ENCODE data around the gene ADARB2. TPM values are rescaled to one million over a fixed set of nuclear protein-coding genes. Genes with fewer than 3 reads are reported as not detected.

ADARB2 gene
- total RNA-seq, 1 experiment from 2014 or later, result 0.11 TPM

DNA sequence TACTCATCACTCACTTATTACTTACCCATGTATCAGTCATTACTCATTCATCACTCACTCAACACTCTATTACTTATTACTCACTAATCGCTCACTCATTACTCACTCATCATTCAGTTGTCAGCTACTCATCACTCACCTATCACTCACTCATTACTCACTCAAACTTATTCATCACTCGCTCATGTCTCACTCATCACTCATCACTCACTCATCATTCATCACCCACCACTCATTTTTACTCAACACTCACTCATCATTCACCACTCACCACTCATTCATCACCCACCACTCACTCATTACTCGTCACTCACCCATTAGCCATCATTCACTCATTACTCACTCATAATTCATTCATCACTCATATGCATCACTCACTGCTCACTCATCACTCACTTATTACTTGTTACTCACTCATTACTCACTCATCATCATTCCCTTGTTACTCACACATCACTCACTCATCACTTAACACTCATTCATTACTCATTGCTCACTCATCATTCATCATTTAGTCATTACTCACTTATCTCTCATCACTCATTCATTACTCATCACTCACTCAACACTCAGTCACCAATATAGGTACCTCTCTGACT, 237.9 kb downstream of the ADARB2 start:
- no peak for DNase-seq (ENCODE audit: low read depth)

DNA sequence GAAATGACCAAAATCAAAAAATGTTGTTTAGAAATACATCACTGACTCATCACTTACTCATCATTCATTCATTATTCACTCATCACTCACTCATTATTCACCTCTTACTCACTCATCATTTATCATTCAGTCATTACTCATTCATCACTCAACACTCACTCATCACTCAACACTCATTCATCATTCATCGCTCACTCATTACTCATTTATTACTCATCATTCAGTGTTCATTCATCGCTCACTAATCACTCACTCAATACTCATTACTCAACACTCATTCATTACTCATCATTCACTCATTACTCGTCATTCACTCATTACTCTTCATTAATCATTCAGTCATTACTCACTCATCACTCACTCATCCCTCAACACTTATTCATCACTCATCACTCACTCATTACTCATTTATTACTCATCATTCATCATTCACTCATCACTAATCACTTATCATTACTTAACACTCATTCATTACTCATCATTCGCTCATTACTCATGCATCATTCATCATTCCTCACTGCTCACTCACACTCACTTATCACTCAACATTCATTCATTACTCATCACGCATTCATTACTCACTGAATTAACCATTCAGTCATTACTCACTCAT, 238.5 kb downstream of the ADARB2 start:
- no peak for DNase-seq (ENCODE audit: low read depth)

DNA sequence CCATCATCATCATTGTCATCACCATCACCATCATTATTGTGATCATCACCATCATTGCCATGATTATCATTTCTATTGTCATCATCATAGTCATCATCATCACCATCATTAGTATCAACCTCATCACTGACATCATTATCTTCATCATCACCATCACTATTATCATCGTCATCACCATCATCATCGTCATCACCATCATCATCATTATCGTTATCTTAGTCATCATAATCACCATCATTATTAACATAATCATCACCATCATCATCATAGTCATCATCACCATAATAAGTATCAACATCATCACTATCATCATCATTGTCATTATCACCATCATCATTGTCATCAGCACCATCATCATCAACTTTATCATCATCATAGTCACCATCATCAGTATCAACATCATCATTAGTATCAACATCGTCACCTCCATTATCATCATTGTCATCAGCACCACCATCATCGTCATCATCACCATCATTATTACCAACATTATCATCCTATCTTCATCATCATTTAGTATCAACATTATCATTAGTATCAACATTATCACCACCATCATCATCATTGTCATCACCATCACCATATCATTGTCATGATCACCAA, 241.3 kb downstream of the ADARB2 start:
- no peak for DNase-seq (ENCODE audit: low read depth)

GRCh38 chr10:1492641-1493040, 244.7 kb downstream of the ADARB2 start:
- DNase-seq (ENCODE audit: low read depth), result no peak

DNA sequence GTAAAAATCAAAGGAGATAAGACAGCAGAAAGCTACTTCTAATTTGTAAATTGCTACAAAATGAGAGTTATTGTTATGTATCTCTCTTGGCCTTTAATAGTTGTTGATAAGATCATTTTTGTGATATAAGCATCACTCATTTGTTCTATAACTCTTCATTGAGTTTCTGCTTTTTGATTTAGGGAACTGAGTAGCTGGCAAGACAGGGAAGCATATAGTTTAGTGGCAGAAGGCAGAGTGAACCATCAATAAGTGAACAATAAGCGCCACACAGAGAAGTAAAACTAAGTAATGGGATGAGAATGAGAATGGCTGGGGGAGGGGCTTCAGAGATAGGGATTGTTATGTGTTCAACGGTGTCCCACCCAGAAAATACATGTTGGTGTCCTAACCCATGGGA, 245.4 kb downstream of the ADARB2 start:
- DNase-seq (ENCODE audit: low read depth), result no peak

DNA sequence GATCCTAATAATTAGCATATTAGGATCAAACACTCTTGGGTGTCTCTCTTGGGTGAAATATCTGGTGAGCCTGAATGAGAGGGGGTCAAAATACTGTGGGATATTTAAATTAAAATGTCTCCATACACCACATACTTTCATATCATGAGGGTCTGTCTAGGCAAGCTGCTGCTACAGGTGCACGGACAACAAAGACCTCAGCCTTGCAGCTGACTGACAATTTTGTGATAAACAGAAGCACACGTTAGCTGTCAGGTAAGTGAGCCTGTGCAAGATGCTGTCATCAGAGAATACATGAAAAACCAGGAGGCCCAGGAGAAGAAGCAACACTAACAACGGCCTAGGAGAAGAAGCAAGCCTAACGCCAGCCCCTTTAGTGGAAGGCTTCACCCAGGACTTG, 247.5 kb downstream of the ADARB2 start:
- DNase-seq (ENCODE audit: low read depth), result no peak

DNA sequence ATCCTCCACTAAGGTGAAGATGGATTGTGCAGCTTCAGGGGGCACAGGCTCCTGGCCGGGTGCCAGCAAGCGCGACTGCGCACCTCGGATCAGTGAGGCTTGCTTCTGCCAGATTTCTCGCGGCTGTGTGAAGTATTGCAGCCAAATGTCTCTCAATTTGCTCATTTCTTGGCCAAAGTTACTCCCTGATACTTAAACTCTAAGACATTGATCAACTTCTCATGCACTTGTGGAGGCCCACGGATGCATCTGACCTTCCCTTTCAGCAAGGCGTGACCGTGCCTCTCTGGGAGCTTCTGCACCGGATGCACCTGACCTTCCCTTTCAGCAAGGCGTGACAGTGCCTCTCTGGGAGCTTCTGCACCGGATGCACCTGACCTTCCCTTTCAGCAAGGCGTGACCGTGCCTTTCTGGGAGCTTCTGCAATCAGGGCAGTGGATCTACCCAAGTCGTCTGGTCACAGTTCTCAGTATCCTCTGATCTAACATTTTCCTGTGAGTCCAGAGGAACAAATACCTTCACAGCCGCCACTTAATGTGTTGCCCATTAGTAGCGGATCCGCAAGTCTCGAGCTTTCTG, 248.3 kb downstream of the ADARB2 start:
- no peak for DNase-seq (ENCODE audit: low read depth)

GRCh38 chr10:1486841-1487687, 250.3 kb downstream of the ADARB2 start:
- no peak for DNase-seq (ENCODE audit: low read depth)

- no peak for DNase-seq (ENCODE audit: low read depth)
Measured at GRCh38 chr10:1485357-1485756, 252.0 kb downstream of the ADARB2 start.

DNA sequence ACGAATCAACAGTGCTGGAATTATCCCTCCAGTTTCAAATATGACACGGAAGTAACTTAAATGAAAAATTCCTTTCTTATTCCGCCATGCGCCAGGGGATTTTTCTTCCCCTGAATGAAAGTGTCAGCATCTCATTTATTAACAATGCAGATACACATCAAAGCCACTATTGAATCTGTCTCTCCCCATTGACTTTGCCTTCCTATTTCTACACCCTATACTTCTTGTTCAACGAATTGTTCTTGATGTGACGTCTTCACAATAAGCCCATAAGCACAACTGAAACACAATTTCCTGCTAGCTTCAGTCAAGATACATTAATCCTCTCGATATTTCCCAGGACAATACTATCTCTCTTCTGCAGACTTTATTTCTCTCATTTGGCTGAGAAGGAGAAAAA, 253.5 kb downstream of the ADARB2 start:
- DNase-seq (ENCODE audit: low read depth), result no peak

- no peak for DNase-seq (ENCODE audit: low read depth)
Measured at GRCh38 chr10:1483246-1483645, 254.1 kb downstream of the ADARB2 start.

GRCh38 chr10:1477578-1477977, 259.7 kb downstream of the ADARB2 start:
- no peak for DNase-seq (ENCODE audit: low read depth)

DNA sequence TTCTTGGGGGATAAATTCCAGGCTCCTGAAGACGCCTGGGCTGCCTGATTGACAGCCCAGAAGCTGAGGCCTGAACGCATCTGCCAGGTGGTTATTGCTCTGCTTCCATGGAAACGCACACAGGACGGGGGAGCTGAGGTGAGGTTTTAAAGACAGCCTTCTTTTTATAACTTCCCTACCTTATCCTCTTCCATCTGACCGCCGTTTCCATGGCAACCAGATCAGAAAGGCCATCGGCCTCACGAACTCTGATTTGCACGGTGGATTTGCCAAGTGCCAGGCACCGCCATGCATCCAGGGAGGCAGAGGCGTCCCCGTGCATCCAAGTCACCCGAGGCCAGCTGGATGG, 260.9 kb downstream of the ADARB2 start:
- no peak for DNase-seq (ENCODE audit: low read depth)

- DNase-seq (ENCODE audit: low read depth), result no peak
Measured at GRCh38 chr10:1475771-1476454, 261.4 kb downstream of the ADARB2 start.

DNA sequence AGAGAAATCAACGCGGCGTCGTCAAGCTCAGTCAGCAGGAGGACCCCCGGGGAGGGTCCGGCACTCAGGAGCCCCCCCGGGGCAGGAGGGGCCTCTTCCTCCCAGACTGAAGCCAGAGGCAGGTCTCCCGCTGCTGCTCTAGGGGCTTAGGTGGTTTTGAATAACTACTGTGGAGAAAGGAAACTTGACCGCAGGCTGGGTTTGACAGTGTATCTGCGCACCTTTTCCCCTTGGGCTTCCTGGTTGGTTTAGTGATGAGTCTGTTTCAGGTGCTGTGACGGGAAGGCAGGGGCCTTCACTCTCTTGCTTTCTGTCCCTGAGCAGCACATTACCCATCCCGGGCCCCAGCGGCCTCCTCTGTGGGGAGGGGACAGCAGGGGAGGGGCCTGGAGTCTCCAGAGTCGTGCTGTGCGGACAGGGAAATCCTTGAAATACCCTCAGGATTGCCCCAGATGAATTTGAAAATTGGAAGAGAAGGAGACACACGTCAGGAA, 262.2 kb downstream of the ADARB2 start:
- DNase-seq (ENCODE audit: low read depth), result no peak

DNA sequence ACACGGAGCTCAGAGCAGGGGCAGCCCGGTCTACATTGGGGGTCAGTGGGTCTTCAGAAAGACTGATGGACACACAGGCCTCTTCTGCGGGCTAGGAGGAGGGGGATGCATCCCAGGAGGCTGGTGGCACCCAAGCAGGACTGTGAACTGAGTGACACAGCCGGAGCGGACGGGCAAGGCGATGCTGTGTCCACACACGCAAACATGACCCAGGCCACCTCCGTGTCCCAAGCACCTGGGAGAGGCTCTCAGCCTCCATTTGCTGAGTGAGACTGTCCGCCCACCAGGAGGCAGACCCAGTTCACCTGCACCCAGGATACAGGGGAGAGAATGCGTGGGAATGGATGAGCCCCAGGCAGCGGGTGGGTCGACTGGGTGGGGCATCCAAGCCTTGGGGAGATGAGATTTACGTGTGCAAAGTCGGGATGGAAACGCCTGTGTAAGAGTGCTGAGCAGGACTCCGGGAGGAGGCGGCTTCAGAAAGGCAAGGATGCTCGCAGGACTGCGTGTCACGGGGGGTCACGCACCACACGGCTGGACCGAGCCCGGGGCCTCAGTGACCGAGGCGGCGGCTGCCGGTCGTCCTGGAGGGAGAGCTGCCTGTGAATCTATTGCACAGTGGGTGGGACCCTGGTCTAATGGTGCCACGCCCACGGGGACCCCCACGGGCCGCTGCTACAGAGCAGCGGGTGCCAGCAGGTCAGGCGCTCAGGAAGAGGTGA, 262.8 kb downstream of the ADARB2 start:
- no peak for DNase-seq (ENCODE audit: low read depth)

- DNase-seq (ENCODE audit: low read depth), result no peak
Measured at GRCh38 chr10:1473874-1474273, 263.5 kb downstream of the ADARB2 start.

DNA sequence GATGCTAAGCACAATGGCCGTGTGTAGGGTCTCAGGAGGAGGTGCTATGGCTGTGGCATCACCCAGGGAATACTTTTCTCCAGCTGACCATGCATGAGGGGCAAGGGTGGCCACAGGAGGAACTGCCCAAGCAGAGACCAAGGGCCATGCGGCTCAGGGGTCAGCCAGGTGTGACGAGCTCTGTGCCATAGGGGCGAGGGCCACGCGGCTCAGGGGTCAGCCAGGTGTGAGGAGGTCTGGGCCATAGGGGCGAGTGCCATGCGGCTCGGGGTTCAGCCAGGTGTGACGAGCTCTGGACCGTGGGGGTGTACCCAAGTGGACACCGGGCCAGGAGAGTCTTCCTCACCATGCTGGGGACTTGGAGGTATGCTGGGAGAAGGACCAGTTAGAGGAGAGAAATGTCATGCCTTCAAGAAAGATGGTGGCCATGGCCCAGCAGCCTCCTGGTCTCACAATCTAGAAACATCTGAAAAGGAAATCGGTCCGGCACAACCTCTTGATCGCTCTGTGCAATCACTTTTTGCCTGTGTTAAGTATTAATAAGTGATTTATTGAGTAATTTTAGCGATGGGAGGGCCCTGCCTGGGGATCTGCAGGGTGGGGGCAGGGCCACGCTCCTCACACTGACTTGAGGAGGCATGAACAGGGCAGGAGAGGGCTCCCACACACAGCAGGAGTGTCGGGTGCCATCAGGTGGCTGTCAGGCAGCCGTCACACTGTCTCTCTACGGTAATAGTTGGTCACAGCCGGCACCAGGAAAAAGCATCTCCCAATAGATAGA, 265.0 kb downstream of the ADARB2 start:
- DNase-seq (ENCODE audit: low read depth), result no peak

DNA sequence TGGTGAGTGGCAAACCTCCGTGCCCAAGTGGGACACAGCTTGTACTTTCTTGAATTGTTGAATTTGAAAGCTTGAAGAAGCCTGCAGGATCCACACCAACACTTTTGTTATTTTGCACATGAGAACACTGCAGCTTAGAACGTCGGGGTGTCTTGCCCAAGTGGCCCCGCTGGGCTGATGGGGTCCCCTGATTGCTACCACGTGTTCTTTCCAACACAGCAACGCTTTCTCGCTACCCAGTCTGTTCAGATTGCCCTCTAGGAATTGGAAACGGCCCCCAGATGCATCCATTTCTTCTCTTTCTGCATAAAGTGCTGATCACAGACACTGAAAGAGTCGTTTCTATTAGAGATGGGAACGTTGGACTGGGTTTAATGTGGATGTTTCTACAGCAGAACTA, 268.5 kb downstream of the ADARB2 start:
- DNase-seq (ENCODE audit: low read depth), result no peak
